K562 treated with DMSO at 1 percent for 24 hours (cell line): ENCODE data around the gene CSH2. TPM values are rescaled to one million over a fixed set of nuclear protein-coding genes. Genes with fewer than 3 reads are reported as not detected.

ENCODE experiments used
- total RNA-seq: library from RNA; unstranded; fragments of 300-600 nt; gene quantifications from 2 replicates; pipeline ENCODE4 v1.2.3, GENCODE V29; 2022; ENCODE audit warnings: low read depth; ENCODE audit not compliant: insufficient read depth

Gene CSH2
- total RNA-seq, result 0.38 and 1.4 TPM in 2 replicates

GRCh38 chr17:63873577-63873976 lies at the start of gene CSH2:
Gene CSH2 (minus strand): TSS chr17:63873677. CDS start chr17:63873614, 63 bp downstream.

GRCh38 chr17:63918789-63919305 lies 45.4 kb upstream of the CSH2 start, which contains the start of gene GH1:
Gene GH1 (minus strand): TSS chr17:63918839. CDS start chr17:63918776, 63 bp downstream.

GRCh38 chr17:63911041-63911635 lies 37.7 kb upstream of the CSH2 start, which contains the start of gene CSHL1:
Gene CSHL1 (minus strand): TSS chr17:63911258. CDS start chr17:63911196, 62 bp downstream.

GRCh38 chr17:63896524-63897354 lies 23.3 kb upstream of the CSH2 start, which contains the start of gene CSH1:
Gene CSH1 (minus strand): TSS chr17:63896574. CDS start chr17:63896511, 63 bp downstream.

GRCh38 chr17:63881935-63882601 lies 8.6 kb upstream of the CSH2 start, which contains the start of gene GH2:
Gene GH2 (minus strand): TSS chr17:63881944. CDS start chr17:63881801, 143 bp downstream.

GRCh38 chr17:63842540-63843386 lies 30.7 kb downstream of the CSH2 start, which contains the start of gene SMARCD2:
Gene SMARCD2 (minus strand): TSS chr17:63842685. CDS start chr17:63842674, 11 bp downstream.

GRCh38 chr17:63827002-63827800 lies 46.3 kb downstream of the CSH2 start, which contains the start of the genes FTSJ3 and PSMC5:
Gene FTSJ3 (minus strand): TSS chr17:63827663. CDS start chr17:63826902, 761 bp downstream.
Gene PSMC5 (plus strand): TSS chr17:63827431. CDS start chr17:63827491, 60 bp downstream.

Other genes with a start within 250 kb of the CSH2 start
- gene LIMD2, start 173.6 kb downstream of the CSH2 start, total RNA-seq, result 6.0 and 9.2 TPM in 2 replicates
- gene STRADA, start 131.9 kb downstream of the CSH2 start, total RNA-seq, result 45.4 and 47.0 TPM in 2 replicates
- gene CCDC47, start 100.1 kb downstream of the CSH2 start, total RNA-seq, result 57.2 and 62.5 TPM in 2 replicates
- 37.1 and 46.5 TPM in 2 replicates for gene DDX42, start 99.5 kb downstream of the CSH2 start, total RNA-seq
- gene PSMC5, start 46.2 kb downstream of the CSH2 start, total RNA-seq, result 172 and 182 TPM in 2 replicates
- gene FTSJ3, start 46.0 kb downstream of the CSH2 start, total RNA-seq, result 26.5 and 33.7 TPM in 2 replicates
- gene SMARCD2, start 31.0 kb downstream of the CSH2 start, total RNA-seq, result 87.9 and 96.8 TPM in 2 replicates
- not detected in 2 replicates for gene GH2, start 8.3 kb upstream of the CSH2 start, total RNA-seq
- not detected in 2 replicates for gene CSH1, start 22.9 kb upstream of the CSH2 start, total RNA-seq
- gene CSHL1, start 37.6 kb upstream of the CSH2 start, total RNA-seq, result not detected in 2 replicates
- gene GH1, start 45.2 kb upstream of the CSH2 start, total RNA-seq, result not detected in 2 replicates
- 0.27 TPM in 1 of 2 replicates, not detected in the other for gene CD79B, start 58.7 kb upstream of the CSH2 start, total RNA-seq
- 0.43 and 0.53 TPM in 2 replicates for gene SCN4A, start 99.2 kb upstream of the CSH2 start, total RNA-seq
- 1.9 and 2.2 TPM in 2 replicates for gene PRR29, start 124.7 kb upstream of the CSH2 start, total RNA-seq
- 59.1 and 64.1 TPM in 2 replicates for gene ICAM2, start 147.0 kb upstream of the CSH2 start, total RNA-seq